HEK293T (cell line): ENCODE measurements around the gene ATP1A4.

ENCODE experiments used
- CTCF ChIA-PET: fragments of 350-600 bp; formaldehyde crosslinking; extraction: SDS; loops from one replicate; lab custom pipeline; 2021; ENCODE audit warnings: antibody characterized with exemption, inconsistent platforms; lab: Yijun Ruan, JAX
- POLR2A ChIA-PET: fragments of 350-600 bp; formaldehyde crosslinking; extraction: SDS; loops from one replicate; lab custom pipeline; 2020; ENCODE audit warnings: antibody characterized with exemption, inconsistent platforms; lab: Yijun Ruan, JAX
- DNase-seq: peaks from one replicate; pipeline ENCODE4 v3.0.0; 2012; ENCODE audit warnings: mixed read lengths; ENCODE audit errors: extremely low spot score
- ARNT ChIP-seq: fragments of 450-650 bp; IDR thresholded peaks from 2 replicates; pipeline ENCODE4 v1.6.1; 2017; ENCODE audit warnings: mild to moderate bottlenecking
- BHLHE40 ChIP-seq: fragments of 450-650 bp; IDR thresholded peaks from 2 replicates; pipeline ENCODE4 v1.6.1; 2016; ENCODE audit warnings: mild to moderate bottlenecking, moderate library complexity, borderline replicate concordance
- CTBP1 ChIP-seq: fragments of 450-650 bp; IDR thresholded peaks from 2 replicates; pipeline ENCODE4 v1.6.1; 2016; ENCODE audit warnings: borderline replicate concordance
- ELF4 ChIP-seq: fragments of 450-650 bp; IDR thresholded peaks from 2 replicates; pipeline ENCODE4 v1.6.1; 2017; ENCODE audit warnings: antibody characterized with exemption
- FOXA1 ChIP-seq: fragments of 450-650 bp; IDR thresholded peaks from 2 replicates; pipeline ENCODE4 v1.6.1; 2016; ENCODE audit warnings: mild to moderate bottlenecking
- FOXK2 ChIP-seq: fragments of 450-650 bp; IDR thresholded peaks from 2 replicates; pipeline ENCODE4 v1.6.1; 2016; ENCODE audit warnings: mild to moderate bottlenecking
- FOXM1 ChIP-seq: fragments of 450-650 bp; IDR thresholded peaks from 2 replicates; pipeline ENCODE4 v1.6.1; 2017; ENCODE audit warnings: mild to moderate bottlenecking, borderline replicate concordance
- HDGF ChIP-seq: fragments of 450-650 bp; IDR thresholded peaks from 2 replicates; pipeline ENCODE4 v1.6.1; 2017; ENCODE audit warnings: antibody characterized with exemption, borderline replicate concordance
- L3MBTL2 ChIP-seq: fragments of 450-650 bp; conservative IDR thresholded peaks from 2 replicates; pipeline ENCODE4 v1.6.1; 2016; ENCODE audit warnings: mild to moderate bottlenecking
- LEF1 ChIP-seq: fragments of 450-650 bp; IDR thresholded peaks from 2 replicates; pipeline ENCODE4 v1.6.1; 2017; ENCODE audit warnings: mild to moderate bottlenecking, borderline replicate concordance
- NFRKB ChIP-seq: fragments of 450-650 bp; IDR thresholded peaks from 2 replicates; pipeline ENCODE4 v1.6.1; 2016; ENCODE audit warnings: mild to moderate bottlenecking, moderate library complexity
- PKNOX1 ChIP-seq: fragments of 450-650 bp; IDR thresholded peaks from 2 replicates; pipeline ENCODE4 v1.6.1; 2016
- SP1 ChIP-seq: fragments of 450-650 bp; IDR thresholded peaks from 2 replicates; pipeline ENCODE4 v1.6.1; 2017
- SUZ12 ChIP-seq: fragments of 450-650 bp; IDR thresholded peaks from 2 replicates; pipeline ENCODE4 v1.6.1; 2016; ENCODE audit warnings: mild to moderate bottlenecking
- TARDBP ChIP-seq: fragments of 450-650 bp; IDR thresholded peaks from 2 replicates; pipeline ENCODE4 v1.6.1; 2016
- ZNF384 ChIP-seq: fragments of 450-650 bp; IDR thresholded peaks from 2 replicates; pipeline ENCODE4 v1.6.1; 2016

The ATP1A4 gene

GRCh38 chr1:160151303-160151702 is at the start of gene ATP1A4:
Gene ATP1A4, plus strand, starts transcription at chr1:160151603. Its CDS starts 438 bp downstream, at chr1:160152041.
- DNase-seq = no peak
- ChIA-PET CTCF (interaction anchor here (0.6 kb wide), 1 partner anchor 515 kb away, joined by 6 read pairs; no protein-coding TSS in a partner anchor), POLR2A (no interaction called here)
- TF ChIP-seq ARNT (no peak), ZNF384 (no peak), CTBP1 (no peak), SP1 (no peak), HDGF (no peak), TARDBP (no peak), PKNOX1 (no peak)

DNA sequence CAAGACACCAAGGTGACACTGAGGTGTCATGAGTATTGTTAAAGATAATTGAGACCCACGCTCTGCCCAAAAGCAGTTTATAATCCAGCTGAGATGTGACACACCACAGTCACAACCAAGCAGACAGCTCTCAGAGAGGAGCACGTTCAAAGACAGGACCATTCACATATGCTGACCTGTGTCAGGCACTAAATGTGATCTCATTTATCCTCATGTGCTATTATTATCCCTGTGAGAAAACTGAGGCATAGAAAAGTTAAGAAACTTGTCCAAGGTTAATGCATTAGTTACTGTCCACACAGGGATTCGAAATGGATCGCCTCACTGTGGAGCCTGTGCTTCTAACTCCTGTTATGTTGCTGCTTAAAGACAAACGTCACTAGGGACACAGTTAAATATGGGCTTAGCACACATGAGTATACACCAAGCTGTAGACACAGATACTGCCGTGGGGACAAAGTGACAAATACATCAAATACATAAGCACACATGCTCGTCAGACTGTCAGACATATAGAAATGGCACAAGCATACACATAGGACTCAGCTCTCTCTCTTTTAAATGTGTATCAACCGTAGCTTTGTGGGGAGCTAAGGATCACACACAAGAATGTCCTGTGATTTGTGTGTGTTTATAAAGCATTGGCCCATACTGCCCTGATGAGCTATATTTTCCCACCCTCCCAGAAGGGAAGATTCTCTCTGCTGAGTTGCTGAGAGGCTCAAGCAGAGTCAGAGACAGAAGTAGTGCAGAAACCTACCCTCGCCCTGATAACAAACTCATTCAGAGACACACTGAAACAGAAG is 49.5 kb upstream of the ATP1A4 start:
- DNase-seq = no peak
- TF ChIP-seq TARDBP (no peak), FOXM1 (no peak), ZNF384 (no peak), BHLHE40 (no peak), NFRKB (no peak), SP1 (no peak), LEF1 (no peak), SUZ12 (no peak), FOXA1 (no peak), PKNOX1 (no peak), ARNT (no peak), L3MBTL2 (no peak), CTBP1 (no peak), FOXK2 (no peak), HDGF (no peak), ELF4 (no peak)
- POLR2A ChIA-PET = interaction anchor here (0.6 to 1.2 kb wide), 3 partner anchors 91 to 308 kb away, joined by 3 read pairs; no protein-coding TSS in a partner anchor
- CTCF ChIA-PET = interaction anchor here (0.6 to 3.1 kb wide), 12 partner anchors 9 to 274 kb away, joined by 3 to 25 read pairs (median 6); partner anchors contain the start of genes PEA15 and PEX19

DNA sequence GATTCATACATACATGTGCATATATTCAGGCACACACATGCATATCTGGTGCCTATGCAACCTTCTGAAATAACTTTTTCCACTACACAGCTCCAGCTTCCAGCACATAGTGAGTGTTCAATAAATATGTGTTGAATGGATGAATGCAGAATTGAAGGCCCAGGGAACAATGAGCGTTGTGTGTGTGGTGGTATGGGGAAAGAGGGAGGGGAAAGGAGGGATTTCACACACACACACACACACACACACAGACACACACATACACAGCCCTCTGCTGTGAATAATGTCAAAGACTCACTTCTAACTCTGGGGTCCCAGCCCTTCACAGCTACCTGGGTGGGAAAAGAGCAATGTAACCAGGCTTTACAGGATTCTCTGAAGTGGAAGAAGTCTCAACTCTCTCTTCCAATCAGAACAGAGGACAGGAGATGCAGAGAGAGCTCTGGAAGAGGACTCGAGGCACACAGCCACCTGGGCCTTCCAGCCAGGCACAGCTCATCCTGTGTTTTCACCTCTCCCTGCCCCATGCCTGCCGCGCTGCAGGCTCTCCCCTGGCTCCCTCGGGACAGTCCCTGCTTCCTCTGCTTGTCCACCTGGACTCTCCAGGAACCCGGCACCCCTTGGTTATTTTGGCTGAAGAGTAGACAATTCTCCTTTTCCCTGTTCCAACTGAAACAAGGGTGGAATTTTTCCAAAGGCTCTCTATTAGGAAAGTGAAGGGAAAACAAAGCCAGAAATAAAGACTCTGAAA is 47.6 kb upstream of the ATP1A4 start:
- no peak for DNase-seq
- CTCF ChIA-PET = interaction anchor here (0.6 to 2.7 kb wide), 4 partner anchors 89 to 188 kb away, joined by 4 to 15 read pairs (median 6); no protein-coding TSS in a partner anchor
- POLR2A ChIA-PET = interaction anchor here (0.6 to 0.9 kb wide), 2 partner anchors 159 to 273 kb away, joined by 4 read pairs; partner anchors contain the start of gene DCAF8
- TF ChIP-seq L3MBTL2 = no peak
- TF ChIP-seq FOXK2 = no peak
- no peak for TF ChIP-seq FOXA1
- no peak for TF ChIP-seq SP1
- no peak for TF ChIP-seq NFRKB
- no peak for TF ChIP-seq PKNOX1
- TF ChIP-seq LEF1 = no peak
- no peak for TF ChIP-seq ARNT
- no peak for TF ChIP-seq FOXM1
- TF ChIP-seq TARDBP = no peak
- TF ChIP-seq CTBP1 = no peak
- TF ChIP-seq BHLHE40 = no peak
- no peak for TF ChIP-seq SUZ12
- no peak for TF ChIP-seq ELF4
- no peak for TF ChIP-seq HDGF
- TF ChIP-seq ZNF384 = no peak

DNA sequence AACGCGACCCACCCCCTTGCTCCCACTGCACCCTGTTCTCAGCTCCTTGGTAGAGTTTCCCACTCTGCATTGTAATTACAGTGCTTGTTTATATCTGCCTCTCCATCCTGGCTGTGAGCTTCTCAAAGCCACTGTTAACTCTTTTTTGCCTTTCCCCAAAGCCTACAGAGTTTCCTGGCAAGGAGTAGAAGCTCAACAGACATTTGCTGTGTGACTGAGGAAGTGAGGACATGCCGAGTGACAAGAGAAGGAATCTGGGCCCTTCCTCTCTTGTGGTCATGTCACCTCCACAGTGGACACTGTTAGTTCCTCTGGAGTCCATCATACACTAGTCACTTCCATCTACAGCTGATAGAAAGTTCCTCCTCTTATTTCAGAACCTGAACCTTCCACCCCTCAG is 46.9 kb upstream of the ATP1A4 start:
- CTCF ChIA-PET = interaction anchor here (1.1 to 2.7 kb wide), 3 partner anchors 89 to 187 kb away, joined by 4 to 15 read pairs (median 5); no protein-coding TSS in a partner anchor
- DNase-seq = no peak
- POLR2A ChIA-PET = interaction anchor here (0.6 kb wide), 1 partner anchor 273 kb away, joined by 4 read pairs; no protein-coding TSS in a partner anchor
- TF ChIP-seq PKNOX1 = no peak
- TF ChIP-seq HDGF = no peak
- no peak for TF ChIP-seq FOXA1
- TF ChIP-seq LEF1 = no peak
- no peak for TF ChIP-seq FOXK2
- TF ChIP-seq L3MBTL2 = no peak
- no peak for TF ChIP-seq CTBP1
- TF ChIP-seq FOXM1 = no peak
- TF ChIP-seq TARDBP = no peak
- TF ChIP-seq ARNT = no peak
- TF ChIP-seq ZNF384 = no peak
- TF ChIP-seq SUZ12 = no peak
- no peak for TF ChIP-seq ELF4
- TF ChIP-seq SP1 = no peak
- no peak for TF ChIP-seq NFRKB
- no peak for TF ChIP-seq BHLHE40
